Measurements from ENCODE around the gene STAB1.

- TF ChIP-seq POLR2A (IDR thresholded peaks at IDR 0.05) = no peak
- TF ChIP-seq CTCF (IDR thresholded peaks at IDR 0.05) = no peak
- TF ChIP-seq POLR2AphosphoS5 (IDR thresholded peaks at IDR 0.05) = no peak
Observed at GRCh38 chr3:52554026-52554755, 59.1 kb downstream of the STAB1 start.

Data from breast epithelium (tissue), 3 donors.